ENCODE measurements around the gene STK17B.

DNA sequence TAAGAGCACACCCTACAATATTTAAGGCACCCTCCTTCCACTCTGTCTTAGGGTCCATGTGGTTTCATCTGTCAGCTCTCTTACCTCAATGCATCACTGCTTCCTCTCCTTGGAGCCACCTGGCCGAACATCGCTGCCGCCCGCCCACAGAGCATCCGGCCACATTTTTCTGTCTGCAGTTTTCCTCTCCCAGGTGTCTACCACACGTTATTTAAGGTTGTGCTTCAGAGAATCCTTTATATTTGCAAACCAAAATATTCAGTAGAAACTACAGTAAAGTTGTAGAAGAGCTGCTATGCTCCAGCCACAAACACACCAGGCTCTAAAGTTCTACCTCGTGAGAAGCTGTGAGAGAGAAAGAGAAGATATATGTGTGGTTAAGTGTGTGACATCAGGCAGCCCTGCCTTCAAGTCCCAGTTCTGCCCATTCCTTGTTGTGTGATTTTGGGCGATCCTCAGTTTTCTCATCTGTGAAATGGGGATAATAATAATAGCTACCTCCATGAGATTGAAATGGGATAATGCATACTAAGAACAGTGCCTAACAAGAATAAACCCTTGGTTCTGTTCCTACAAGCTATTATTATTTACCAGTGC, 4.9 kb upstream of the STK17B start:
- TF ChIP-seq EZH2phosphoT487 (IDR thresholded peaks at IDR 0.05; ENCODE audit: unreplicated experiment) (no peak), CREB1 (CRISPR knock-in tag; IDR thresholded peaks at IDR 0.05; ENCODE audit: low read depth) (no peak), JUNB (IDR thresholded peaks at IDR 0.05; ENCODE audit: unreplicated experiment) (no peak), ETS1 (IDR thresholded peaks at IDR 0.05) (no peak), POLR2AphosphoS5 (IDR thresholded peaks at IDR 0.05; ENCODE audit: low read depth) (no peak)
- TF ChIP-seq, protein P1, sequence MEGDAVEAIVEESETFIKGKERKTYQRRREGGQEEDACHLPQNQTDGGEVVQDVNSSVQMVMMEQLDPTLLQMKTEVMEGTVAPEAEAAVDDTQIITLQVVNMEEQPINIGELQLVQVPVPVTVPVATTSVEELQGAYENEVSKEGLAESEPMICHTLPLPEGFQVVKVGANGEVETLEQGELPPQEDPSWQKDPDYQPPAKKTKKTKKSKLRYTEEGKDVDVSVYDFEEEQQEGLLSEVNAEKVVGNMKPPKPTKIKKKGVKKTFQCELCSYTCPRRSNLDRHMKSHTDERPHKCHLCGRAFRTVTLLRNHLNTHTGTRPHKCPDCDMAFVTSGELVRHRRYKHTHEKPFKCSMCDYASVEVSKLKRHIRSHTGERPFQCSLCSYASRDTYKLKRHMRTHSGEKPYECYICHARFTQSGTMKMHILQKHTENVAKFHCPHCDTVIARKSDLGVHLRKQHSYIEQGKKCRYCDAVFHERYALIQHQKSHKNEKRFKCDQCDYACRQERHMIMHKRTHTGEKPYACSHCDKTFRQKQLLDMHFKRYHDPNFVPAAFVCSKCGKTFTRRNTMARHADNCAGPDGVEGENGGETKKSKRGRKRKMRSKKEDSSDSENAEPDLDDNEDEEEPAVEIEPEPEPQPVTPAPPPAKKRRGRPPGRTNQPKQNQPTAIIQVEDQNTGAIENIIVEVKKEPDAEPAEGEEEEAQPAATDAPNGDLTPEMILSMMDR (conservative IDR thresholded peaks at IDR 0.05; ENCODE audit: low read depth in 2 of 2) = no peak

All from GM23338 (cell line).